ENCODE measurements around the gene NBPF14.
"Not testable (repeated sequence)": the region's sequence is repeated elsewhere in the genome, so short reads cannot be mapped to it uniquely, and the experiment has no call there.

DNA sequence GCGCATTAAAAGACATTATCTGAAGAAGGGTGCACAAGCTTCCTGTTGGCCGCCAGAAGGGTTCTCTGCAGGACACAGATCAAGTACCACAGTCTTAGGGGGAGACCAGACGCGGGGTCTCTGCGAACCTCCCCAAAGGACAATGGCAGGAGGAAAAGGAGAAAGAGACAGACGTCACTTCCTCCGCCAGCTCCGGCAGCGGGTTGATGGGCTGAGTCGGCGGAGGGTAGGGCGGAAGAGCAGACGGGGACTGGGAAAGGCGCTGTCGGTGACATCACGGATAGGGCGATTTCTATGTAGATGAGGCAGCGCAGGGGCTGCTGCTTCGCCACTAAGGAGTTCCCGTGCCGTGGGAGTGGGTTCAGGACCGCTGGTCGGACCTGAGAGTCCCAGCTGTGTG, 73.7 kb downstream of the NBPF14 start:
- TF ChIP-seq, protein P1, sequence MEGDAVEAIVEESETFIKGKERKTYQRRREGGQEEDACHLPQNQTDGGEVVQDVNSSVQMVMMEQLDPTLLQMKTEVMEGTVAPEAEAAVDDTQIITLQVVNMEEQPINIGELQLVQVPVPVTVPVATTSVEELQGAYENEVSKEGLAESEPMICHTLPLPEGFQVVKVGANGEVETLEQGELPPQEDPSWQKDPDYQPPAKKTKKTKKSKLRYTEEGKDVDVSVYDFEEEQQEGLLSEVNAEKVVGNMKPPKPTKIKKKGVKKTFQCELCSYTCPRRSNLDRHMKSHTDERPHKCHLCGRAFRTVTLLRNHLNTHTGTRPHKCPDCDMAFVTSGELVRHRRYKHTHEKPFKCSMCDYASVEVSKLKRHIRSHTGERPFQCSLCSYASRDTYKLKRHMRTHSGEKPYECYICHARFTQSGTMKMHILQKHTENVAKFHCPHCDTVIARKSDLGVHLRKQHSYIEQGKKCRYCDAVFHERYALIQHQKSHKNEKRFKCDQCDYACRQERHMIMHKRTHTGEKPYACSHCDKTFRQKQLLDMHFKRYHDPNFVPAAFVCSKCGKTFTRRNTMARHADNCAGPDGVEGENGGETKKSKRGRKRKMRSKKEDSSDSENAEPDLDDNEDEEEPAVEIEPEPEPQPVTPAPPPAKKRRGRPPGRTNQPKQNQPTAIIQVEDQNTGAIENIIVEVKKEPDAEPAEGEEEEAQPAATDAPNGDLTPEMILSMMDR (IDR thresholded peaks at IDR 0.05): not testable (repeated sequence)
- not testable (repeated sequence) for TF ChIP-seq POLR2A, POLR2AphosphoS5 (IDR thresholded peaks at IDR 0.05)

Data from breast epithelium (tissue), 3 donors.